GM12878 (cell line): ENCODE measurements around the gene ZBTB37. TPM values are rescaled to one million over a fixed set of nuclear protein-coding genes. Genes with fewer than 3 reads are reported as not detected.

Source experiments
- BRCA1 ChIP-seq: IDR thresholded peaks from 2 replicates; pipeline ENCODE4 v1.6.1; 2011; ENCODE audit warnings: low read depth, low read length, improper control_type of control experiment
- POU2F2 ChIP-seq: IDR thresholded peaks from 3 replicates; pipeline ENCODE4 v1.6.1; 2011; ENCODE audit warnings: low read depth, mild to moderate bottlenecking, low read length, borderline replicate concordance
- SIN3A ChIP-seq: IDR thresholded peaks from 2 replicates; pipeline ENCODE4 v1.6.1; 2012; ENCODE audit warnings: low read depth, low read length, improper control_type of control experiment
- SIX5 ChIP-seq: IDR thresholded peaks from 2 replicates; pipeline ENCODE4 v1.6.1; 2011; ENCODE audit warnings: mild to moderate bottlenecking, low read depth, low read length, moderate library complexity; ENCODE audit not compliant: severe bottlenecking
- ZSCAN29 ChIP-seq: fragments of 450-650 bp; IDR thresholded peaks from 2 replicates; pipeline ENCODE4 v1.6.1; 2017; ENCODE audit warnings: mild to moderate bottlenecking, moderate library complexity
- polyA plus RNA-seq, 11 experiments: library from polyadenylated mRNA; depleted of rRNA in 4 of 11; unstranded in 6 of 11; stranded (reverse) in 5 of 11; fragments of >200 nt; fragmentation: Nextera tagmentation in 4 of 11; fragmentation: Illumina TruSeq in 1 of 11; extraction: Ambion mirVana in 4 of 11; extraction: Trizol in 1 of 11; gene quantifications; 1 replicate in 1 of 11; 2 replicates in 10 of 11; pipeline versions ENCODE4 v1.2.1 to v1.2.3, GENCODE V29; 2011 to 2016; ENCODE audit warnings: inconsistent platforms in 2 of 11, missing spikeins in 2 of 11, low read depth in 1 of 11
- total RNA-seq, 4 experiments: library from RNA; depleted of rRNA in 3 of 4; stranded (reverse); fragments of >200 nt in 3 of 4; fragmentation: Illumina TruSeq in 1 of 4; extraction: Trizol in 1 of 4; gene quantifications; 2 replicates each; pipeline versions ENCODE4 v1.2.1 to v1.2.3, GENCODE V29; 2013 to 2021
- TF ChIP-seq, protein P1 (sequence below), 3 experiments: IDR thresholded peaks in 2 of 3; conservative IDR thresholded peaks in 1 of 3; 2 replicates each; pipeline ENCODE4 v1.5.1; 2011; ENCODE audit warnings: low read depth in 3 of 3, low read length in 3 of 3, mild to moderate bottlenecking in 3 of 3, control low read depth in 2 of 3, moderate library complexity in 2 of 3, inconsistent platforms in 1 of 3, mixed read lengths in 1 of 3; ENCODE audit not compliant: control insufficient read depth in 2 of 3, insufficient read depth in 1 of 3; ENCODE audit errors: extremely low read depth in 1 of 3
- TF ChIP-seq, protein P2 (sequence below): IDR thresholded peaks from 2 replicates; pipeline ENCODE4 v1.6.1; 2011; ENCODE audit warnings: low read depth, mild to moderate bottlenecking, low read length, moderate library complexity, borderline replicate concordance; ENCODE audit errors: extremely low read depth
- TF ChIP-seq, protein P3 (sequence below): fragments of 450-650 bp; conservative IDR thresholded peaks from 2 replicates; pipeline ENCODE4 v1.6.1; 2017; ENCODE audit warnings: mild to moderate bottlenecking, moderate library complexity

The ZBTB37 gene
- total and polyA plus RNA-seq, 10 of the 15 experiments (the other 5 are each of a cell fraction or from before 2014, with no cell fraction given): 0.16 to 5.7 (median 1.9) TPM

DNA sequence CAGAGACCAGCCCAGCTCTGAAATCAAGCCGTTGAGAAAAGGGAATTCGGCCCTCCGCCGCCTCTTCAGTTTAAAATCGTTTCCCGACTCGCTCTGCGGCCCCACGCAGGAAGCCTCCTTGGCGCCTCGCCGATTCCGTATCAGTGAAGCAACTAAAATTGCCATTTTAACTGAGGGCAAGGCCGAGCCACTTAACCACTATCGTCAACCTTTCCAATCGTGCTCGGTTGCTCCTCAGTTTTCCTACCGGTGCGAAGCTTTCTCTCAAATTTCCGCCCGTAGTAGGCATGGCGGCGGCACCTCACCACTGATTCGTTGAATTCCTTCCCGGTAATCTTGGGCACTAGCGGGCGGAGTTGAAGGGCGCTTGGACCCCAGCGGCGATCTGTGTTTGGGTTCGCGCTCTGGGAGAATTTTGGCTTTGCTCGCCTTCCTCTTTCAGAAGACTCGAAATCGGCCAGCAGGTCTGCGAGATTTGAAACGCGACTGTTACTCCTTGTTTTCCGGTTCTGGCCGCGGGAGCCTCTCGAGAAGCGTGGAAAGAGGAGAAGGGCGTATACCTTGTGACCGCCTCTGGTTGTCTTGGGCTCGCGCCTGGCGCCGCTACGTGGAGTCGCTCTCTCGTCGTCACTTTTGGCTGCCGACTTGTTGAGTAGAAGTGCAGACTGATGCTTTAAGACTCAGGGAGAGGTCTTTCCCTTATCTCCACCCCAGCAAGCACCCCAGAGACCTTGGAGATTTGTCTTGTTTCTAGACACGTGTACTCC is 43.7 kb upstream of the ZBTB37 start, which contains the start of the genes CENPL and DARS2 (continued):
- TF ChIP-seq SIX5 (peak; percentile 74), POU2F2 (peak; percentile 21; the same call in 1 of the 3 replicates), BRCA1 (no peak; the same call in 1 of the 2 replicates), ZSCAN29 (no peak), SIN3A (peak; percentile 96)
- TF ChIP-seq, protein P1, sequence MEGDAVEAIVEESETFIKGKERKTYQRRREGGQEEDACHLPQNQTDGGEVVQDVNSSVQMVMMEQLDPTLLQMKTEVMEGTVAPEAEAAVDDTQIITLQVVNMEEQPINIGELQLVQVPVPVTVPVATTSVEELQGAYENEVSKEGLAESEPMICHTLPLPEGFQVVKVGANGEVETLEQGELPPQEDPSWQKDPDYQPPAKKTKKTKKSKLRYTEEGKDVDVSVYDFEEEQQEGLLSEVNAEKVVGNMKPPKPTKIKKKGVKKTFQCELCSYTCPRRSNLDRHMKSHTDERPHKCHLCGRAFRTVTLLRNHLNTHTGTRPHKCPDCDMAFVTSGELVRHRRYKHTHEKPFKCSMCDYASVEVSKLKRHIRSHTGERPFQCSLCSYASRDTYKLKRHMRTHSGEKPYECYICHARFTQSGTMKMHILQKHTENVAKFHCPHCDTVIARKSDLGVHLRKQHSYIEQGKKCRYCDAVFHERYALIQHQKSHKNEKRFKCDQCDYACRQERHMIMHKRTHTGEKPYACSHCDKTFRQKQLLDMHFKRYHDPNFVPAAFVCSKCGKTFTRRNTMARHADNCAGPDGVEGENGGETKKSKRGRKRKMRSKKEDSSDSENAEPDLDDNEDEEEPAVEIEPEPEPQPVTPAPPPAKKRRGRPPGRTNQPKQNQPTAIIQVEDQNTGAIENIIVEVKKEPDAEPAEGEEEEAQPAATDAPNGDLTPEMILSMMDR (IDR thresholded peaks at IDR 0.05 in 2 of 3, conservative IDR thresholded peaks at IDR 0.05 in 1 of 3; ENCODE audit: control insufficient read depth in 2 of 3, extremely low read depth in 1 of 3, insufficient read depth in 1 of 3, low read depth in 3 of 3, low read length in 3 of 3): no peak
- TF ChIP-seq, protein P2, sequence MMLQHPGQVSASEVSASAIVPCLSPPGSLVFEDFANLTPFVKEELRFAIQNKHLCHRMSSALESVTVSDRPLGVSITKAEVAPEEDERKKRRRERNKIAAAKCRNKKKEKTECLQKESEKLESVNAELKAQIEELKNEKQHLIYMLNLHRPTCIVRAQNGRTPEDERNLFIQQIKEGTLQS: peak; percentile 65; the same call in 1 of the 2 replicates
- TF ChIP-seq, protein P3, sequence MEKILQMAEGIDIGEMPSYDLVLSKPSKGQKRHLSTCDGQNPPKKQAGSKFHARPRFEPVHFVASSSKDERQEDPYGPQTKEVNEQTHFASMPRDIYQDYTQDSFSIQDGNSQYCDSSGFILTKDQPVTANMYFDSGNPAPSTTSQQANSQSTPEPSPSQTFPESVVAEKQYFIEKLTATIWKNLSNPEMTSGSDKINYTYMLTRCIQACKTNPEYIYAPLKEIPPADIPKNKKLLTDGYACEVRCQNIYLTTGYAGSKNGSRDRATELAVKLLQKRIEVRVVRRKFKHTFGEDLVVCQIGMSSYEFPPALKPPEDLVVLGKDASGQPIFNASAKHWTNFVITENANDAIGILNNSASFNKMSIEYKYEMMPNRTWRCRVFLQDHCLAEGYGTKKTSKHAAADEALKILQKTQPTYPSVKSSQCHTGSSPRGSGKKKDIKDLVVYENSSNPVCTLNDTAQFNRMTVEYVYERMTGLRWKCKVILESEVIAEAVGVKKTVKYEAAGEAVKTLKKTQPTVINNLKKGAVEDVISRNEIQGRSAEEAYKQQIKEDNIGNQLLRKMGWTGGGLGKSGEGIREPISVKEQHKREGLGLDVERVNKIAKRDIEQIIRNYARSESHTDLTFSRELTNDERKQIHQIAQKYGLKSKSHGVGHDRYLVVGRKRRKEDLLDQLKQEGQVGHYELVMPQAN: peak; percentile 53
